OCI-LY1 (cell line): ENCODE results near the gene XRRA1.

Experiments
- EZH2 ChIP-seq: fragments of 200-600 bp; sonication (generic), shearing (Covaris generic); IDR thresholded peaks from 2 replicates; pipeline ENCODE4 v1.8.0; 2017; ENCODE audit warnings: borderline replicate concordance, mixed run types, mild to moderate bottlenecking, antibody characterized with exemption, low read length, moderate library complexity, mixed read lengths
- TF ChIP-seq, protein P1 (sequence below): fragments of 200-600 bp; sonication (generic), shearing (Covaris generic); IDR thresholded peaks from 2 replicates; pipeline ENCODE4 v1.5.1; 2017; ENCODE audit warnings: mild to moderate bottlenecking, antibody characterized with exemption, low read length, moderate library complexity, mixed read lengths

GRCh38 chr11:74809801-74810200 lies 139.1 kb downstream of the XRRA1 start:
- TF ChIP-seq, protein P1, sequence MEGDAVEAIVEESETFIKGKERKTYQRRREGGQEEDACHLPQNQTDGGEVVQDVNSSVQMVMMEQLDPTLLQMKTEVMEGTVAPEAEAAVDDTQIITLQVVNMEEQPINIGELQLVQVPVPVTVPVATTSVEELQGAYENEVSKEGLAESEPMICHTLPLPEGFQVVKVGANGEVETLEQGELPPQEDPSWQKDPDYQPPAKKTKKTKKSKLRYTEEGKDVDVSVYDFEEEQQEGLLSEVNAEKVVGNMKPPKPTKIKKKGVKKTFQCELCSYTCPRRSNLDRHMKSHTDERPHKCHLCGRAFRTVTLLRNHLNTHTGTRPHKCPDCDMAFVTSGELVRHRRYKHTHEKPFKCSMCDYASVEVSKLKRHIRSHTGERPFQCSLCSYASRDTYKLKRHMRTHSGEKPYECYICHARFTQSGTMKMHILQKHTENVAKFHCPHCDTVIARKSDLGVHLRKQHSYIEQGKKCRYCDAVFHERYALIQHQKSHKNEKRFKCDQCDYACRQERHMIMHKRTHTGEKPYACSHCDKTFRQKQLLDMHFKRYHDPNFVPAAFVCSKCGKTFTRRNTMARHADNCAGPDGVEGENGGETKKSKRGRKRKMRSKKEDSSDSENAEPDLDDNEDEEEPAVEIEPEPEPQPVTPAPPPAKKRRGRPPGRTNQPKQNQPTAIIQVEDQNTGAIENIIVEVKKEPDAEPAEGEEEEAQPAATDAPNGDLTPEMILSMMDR = no peak
- TF ChIP-seq EZH2 = no peak
